MCF 10A (cell line): ENCODE results near the gene ACOXL. TPM values are rescaled to one million over a fixed set of nuclear protein-coding genes. Genes with fewer than 3 reads are reported as not detected.

Source experiments
- BruUV-seq: library from RNA; stranded (reverse); fragments of 400-500 nt; replicated peaks from 2 replicates; lab custom pipeline; 2021; lab: Mats Ljungman, UMichigan
- CTCF ChIA-PET: fragments of 300-600 bp; sonication (Branson Sonifier 250); formaldehyde crosslinking; extraction: SDS; loops from one replicate; lab custom pipeline; 2021; ENCODE audit warnings: antibody characterized with exemption, inconsistent platforms; lab: Yijun Ruan, JAX
- POLR2A ChIA-PET: fragments of 300-600, 350-650 bp; sonication (Branson Sonifier 250); formaldehyde crosslinking; extraction: SDS; loops from one replicate; lab custom pipeline; 2020; ENCODE audit warnings: antibody characterized with exemption, inconsistent platforms; lab: Yijun Ruan, JAX
- DNase-seq: peaks from one replicate; pipeline ENCODE4 v3.0.0-alpha.2; 2018; ENCODE audit not compliant: unreplicated experiment
- H3K27ac Mint-ChIP-seq: one replicate; pipeline ENCODE4 v1.8.0; 2022; ENCODE audit warnings: mild to moderate bottlenecking, low read depth, mixed read lengths; ENCODE audit not compliant: unreplicated experiment
- H3K27me3 Mint-ChIP-seq: one replicate; pipeline ENCODE4 v1.8.0; 2022; ENCODE audit warnings: mixed read lengths; ENCODE audit not compliant: insufficient read depth, unreplicated experiment
- H3K36me3 Mint-ChIP-seq: one replicate; pipeline ENCODE4 v1.8.0; 2022; ENCODE audit warnings: mild to moderate bottlenecking, moderate library complexity, mixed read lengths; ENCODE audit not compliant: insufficient read depth, unreplicated experiment
- H3K4me1 Mint-ChIP-seq: one replicate; pipeline ENCODE4 v1.8.0; 2022; ENCODE audit warnings: mixed read lengths; ENCODE audit not compliant: insufficient read depth, unreplicated experiment
- H3K4me3 Mint-ChIP-seq: one replicate; pipeline ENCODE4 v1.8.0; 2022; ENCODE audit warnings: mild to moderate bottlenecking, moderate library complexity, mixed read lengths; ENCODE audit not compliant: unreplicated experiment
- H3K9me3 Mint-ChIP-seq: one replicate; pipeline ENCODE4 v1.8.0; 2022; ENCODE audit warnings: mixed read lengths; ENCODE audit not compliant: unreplicated experiment
- CTCF ChIP-seq: fragments of 200-600 bp; IDR thresholded peaks from one replicate; pipeline ENCODE4 v1.8.0; 2022; ENCODE audit warnings: antibody characterized with exemption, mild to moderate bottlenecking; ENCODE audit not compliant: unreplicated experiment
- intact Hi-C: fragments of 100-400 bp; cut with micrococcal nuclease; formaldehyde crosslinking; loops from 2 replicates; pipeline ENCODE4 v1.14.1; 2022
- total RNA-seq: library from RNA; stranded (reverse); gene quantifications from 2 replicates; pipeline ENCODE4 v1.2.3, GENCODE V29; 2022

ACOXL gene
- total RNA-seq, 1 experiment from 2014 or later: not detected

- Mint-ChIP-seq H3K27me3 (peaks cover 16% of the 10 kb centered on the region), H3K4me3 (no peak overlapping the region), H3K4me1 (no peaks in the 10 kb centered on the region), H3K9me3 (no peaks in the 10 kb centered on the region), H3K27ac (no peak overlapping the region), H3K36me3 (no peaks in the 10 kb centered on the region)
- DNase-seq: no peak
- CTCF ChIA-PET: interaction anchor here (1.5 to 1.7 kb wide), 2 partner anchors 10 to 27 kb away, joined by 5 to 6 read pairs; no protein-coding TSS in a partner anchor
- no TSS peak for BruUV-seq
- intact Hi-C loops: no loop called here
- POLR2A ChIA-PET: no interaction called here
- TF ChIP-seq CTCF: no peak
Observed at GRCh38 chr2:110838657-110839384, 106.4 kb downstream of the ACOXL start.

- Mint-ChIP-seq H3K27me3 (peaks cover 13% of the 10 kb centered on the region), H3K27ac (no peak overlapping the region), H3K36me3 (no peaks in the 10 kb centered on the region), H3K4me1 (no peaks in the 10 kb centered on the region), H3K4me3 (no peak overlapping the region), H3K9me3 (no peaks in the 10 kb centered on the region)
- intact Hi-C loops: no loop called here
- POLR2A ChIA-PET: interaction anchor here (0.7 kb wide), 1 partner anchor 18 kb away, joined by 3 read pairs; no protein-coding TSS in a partner anchor
- no TSS peak for BruUV-seq
- no peak for TF ChIP-seq CTCF
- CTCF ChIA-PET: interaction anchor here (0.5 to 1.5 kb wide), 3 partner anchors 12 to 98 kb away, joined by 3 to 6 read pairs (median 5); no protein-coding TSS in a partner anchor
- no peak for DNase-seq
Observed at GRCh38 chr2:110840508-110840907, 108.1 kb downstream of the ACOXL start.

- no peak for TF ChIP-seq CTCF
- peak; percentile 20 for DNase-seq
- Mint-ChIP-seq H3K27me3 (peaks cover 13% of the 10 kb centered on the region), H3K36me3 (no peaks in the 10 kb centered on the region), H3K27ac (no peak overlapping the region), H3K9me3 (no peaks in the 10 kb centered on the region), H3K4me3 (no peak overlapping the region), H3K4me1 (no peaks in the 10 kb centered on the region)
- ChIA-PET CTCF (interaction anchor here (1.0 to 1.2 kb wide), 2 partner anchors 11 to 14 kb away, joined by 4 to 5 read pairs; no protein-coding TSS in a partner anchor), POLR2A (no interaction called here)
- intact Hi-C loops: no loop called here
- no TSS peak for BruUV-seq
Observed at GRCh38 chr2:110842048-110842447, 109.7 kb downstream of the ACOXL start.

- no peak for TF ChIP-seq CTCF
- peaks cover 14% of the 10 kb centered on the region for H3K27me3 Mint-ChIP-seq
- CTCF ChIA-PET: interaction anchor here (0.6 to 0.7 kb wide), 2 partner anchors 9 to 10 kb away, joined by 4 to 5 read pairs; no protein-coding TSS in a partner anchor
- no peak overlapping the region for H3K4me3 Mint-ChIP-seq
- no peaks in the 10 kb centered on the region for H3K9me3 Mint-ChIP-seq
- intact Hi-C loops: no loop called here
- POLR2A ChIA-PET: no interaction called here
- no peaks in the 10 kb centered on the region for H3K36me3 Mint-ChIP-seq
- DNase-seq: no peak
- no peaks in the 10 kb centered on the region for H3K4me1 Mint-ChIP-seq
- no peak overlapping the region for H3K27ac Mint-ChIP-seq
- no TSS peak for BruUV-seq
Observed at GRCh38 chr2:110843496-110843895, 111.1 kb downstream of the ACOXL start.
